ENCODE data around the gene FZD10. TPM values are rescaled to one million over a fixed set of nuclear protein-coding genes. Genes with fewer than 3 reads are reported as not detected.

Gene FZD10
- total and polyA plus RNA-seq, 9 donors: 0.08 to 6.1 (median 1.8) TPM

DNA sequence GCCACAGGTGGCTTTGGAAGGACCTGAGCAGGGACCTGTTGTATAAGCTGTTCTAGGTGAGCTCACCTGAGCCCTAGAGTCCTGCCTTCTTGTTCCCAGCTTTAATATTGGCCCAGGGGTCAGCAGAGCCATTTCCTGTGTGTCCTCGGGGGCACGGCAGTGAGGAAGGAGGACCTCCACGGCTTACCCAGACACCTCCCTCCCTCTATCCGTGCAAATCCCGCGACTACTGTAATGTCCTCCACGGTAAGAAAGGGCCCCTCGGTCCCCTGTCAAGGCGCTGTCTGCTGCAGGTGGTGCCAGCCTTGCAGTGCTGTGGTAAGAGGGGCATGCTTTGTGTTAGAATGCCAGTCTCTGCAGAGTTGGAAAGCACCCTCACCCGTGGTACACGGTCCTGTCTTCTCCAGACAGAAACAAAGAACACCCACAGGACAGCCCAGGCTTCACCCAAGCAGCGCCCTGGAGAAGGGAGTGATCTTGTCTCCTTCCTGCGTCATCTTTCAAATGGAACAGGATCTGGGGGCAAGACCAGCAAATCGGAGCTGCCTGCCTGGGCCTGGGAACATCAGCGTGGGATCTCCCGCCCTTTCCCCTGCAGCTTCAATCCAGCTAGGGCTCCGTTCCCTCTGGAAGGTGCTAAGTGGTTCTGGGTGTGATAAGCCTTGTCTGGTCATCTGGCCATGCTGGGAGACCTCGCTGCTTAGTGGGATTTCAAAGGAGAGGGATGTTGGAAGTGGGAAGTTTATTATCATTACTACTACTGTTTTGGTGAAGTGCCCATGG, 20.2 kb upstream of the FZD10 start:
- DNase-seq: no peak
- Histone ChIP-seq H3K4me1 (ENCODE audit: insufficient read depth) (no peaks in the 10 kb centered on the region), H3K27me3 (no peaks in the 10 kb centered on the region), H3K4me3 (no peak overlapping the region), H3K9me3 (no peaks in the 10 kb centered on the region), H3K27ac (no peak overlapping the region), H3K36me3 (no peaks in the 10 kb centered on the region)
- intact Hi-C loops (cut with DNase I): no loop called here
- TF ChIP-seq CTCF (IDR thresholded peaks at IDR 0.05) (no peak), POLR2A (IDR thresholded peaks at IDR 0.05) (no peak), EP300 (IDR thresholded peaks at IDR 0.05) (no peak)
- WGBS, 3 donors: 72 to 82% (median 76%) methylated on average over 17 to 18 of the region's 18 CpGs

DNA sequence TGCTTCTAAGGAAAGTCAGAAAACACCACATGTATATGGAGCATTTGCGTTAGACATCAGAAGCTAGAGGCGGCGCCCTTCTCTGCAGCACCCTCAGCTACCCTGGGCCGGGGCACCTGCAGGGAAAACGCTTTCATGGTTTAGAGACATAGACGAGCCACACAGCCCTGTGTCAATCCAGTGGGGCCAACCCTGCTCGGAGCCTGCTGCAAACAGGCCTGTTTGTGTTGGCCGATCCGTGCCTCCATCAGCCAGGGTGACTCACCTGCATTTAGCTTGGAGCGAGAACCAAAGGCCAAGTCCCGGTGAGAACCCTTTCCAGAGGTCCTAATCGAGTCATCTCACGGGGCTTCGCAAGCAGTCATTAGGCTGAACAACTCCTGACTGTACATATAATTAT, 19.5 kb upstream of the FZD10 start:
- intact Hi-C loops (cut with DNase I): no loop called here
- DNase-seq: no peak
- WGBS, 3 donors: 84 to 90% (median 86%) methylated on average over 10 to 14 of the region's 14 CpGs
- Histone ChIP-seq H3K27ac (no peak overlapping the region), H3K4me3 (no peak overlapping the region), H3K36me3 (no peaks in the 10 kb centered on the region), H3K9me3 (no peaks in the 10 kb centered on the region), H3K27me3 (no peaks in the 10 kb centered on the region), H3K4me1 (ENCODE audit: insufficient read depth) (no peaks in the 10 kb centered on the region)
- no peak for TF ChIP-seq EP300 (IDR thresholded peaks at IDR 0.05)
- TF ChIP-seq POLR2A (IDR thresholded peaks at IDR 0.05): no peak
- no peak for TF ChIP-seq CTCF (IDR thresholded peaks at IDR 0.05)

- Histone ChIP-seq H3K27ac (no peak overlapping the region), H3K27me3 (no peaks in the 10 kb centered on the region), H3K36me3 (no peaks in the 10 kb centered on the region), H3K9me3 (no peaks in the 10 kb centered on the region), H3K4me3 (no peak overlapping the region), H3K4me1 (ENCODE audit: insufficient read depth) (no peaks in the 10 kb centered on the region)
- TF ChIP-seq CTCF (IDR thresholded peaks at IDR 0.05): no peak
- no peak for TF ChIP-seq POLR2A (IDR thresholded peaks at IDR 0.05)
- TF ChIP-seq EP300 (IDR thresholded peaks at IDR 0.05): no peak
- DNase-seq: no peak
- intact Hi-C loops (cut with DNase I): no loop called here
- 80 to 85% (median 84%) methylated on average over 9 of the region's 9 CpGs for WGBS, 3 donors
These were observed 19.1 kb upstream of the FZD10 start for GRCh38 chr12:130143136-130143535.

GRCh38 chr12:130144256-130144655, 18.0 kb upstream of the FZD10 start:
- no peak for DNase-seq
- Histone ChIP-seq H3K36me3 (no peaks in the 10 kb centered on the region), H3K4me3 (no peak overlapping the region), H3K27me3 (no peaks in the 10 kb centered on the region), H3K4me1 (ENCODE audit: insufficient read depth) (no peaks in the 10 kb centered on the region), H3K9me3 (no peaks in the 10 kb centered on the region), H3K27ac (no peak overlapping the region)
- intact Hi-C loops (cut with DNase I): no loop called here
- TF ChIP-seq CTCF (IDR thresholded peaks at IDR 0.05): no peak
- TF ChIP-seq EP300 (IDR thresholded peaks at IDR 0.05): no peak
- TF ChIP-seq POLR2A (IDR thresholded peaks at IDR 0.05): no peak
- WGBS, 3 donors: 87 to 91% (median 90%) methylated on average over 10 of the region's 10 CpGs

Measured in ovary (tissue), 9 donors.